Upper lobe of right lung (tissue), 1 donor: ENCODE results near the gene CAMKMT. TPM values are rescaled to one million over a fixed set of nuclear protein-coding genes. Genes with fewer than 3 reads are reported as not detected.

Experiments used
- ATAC-seq: fragments of 200-7000 bp; cut with Tn5 transposase; one replicate; pipeline ENCODE4 v1.9.1; 2020; ENCODE audit warnings: mild to moderate bottlenecking, moderate library complexity
- DNase-seq: peaks from one replicate; pipeline ENCODE4 v3.0.0-alpha.2; 2020
- H3K27ac ChIP-seq: fragments of 200-600 bp; one replicate; pipeline ENCODE4 v1.8.0; 2022
- H3K27me3 ChIP-seq: fragments of 200-600 bp; one replicate; pipeline ENCODE4 v1.8.0; 2022; ENCODE audit warnings: mild to moderate bottlenecking
- H3K36me3 ChIP-seq: fragments of 200-600 bp; one replicate; pipeline ENCODE4 v1.8.0; 2022
- H3K4me1 ChIP-seq: fragments of 200-600 bp; one replicate; pipeline ENCODE4 v1.8.0; 2022
- H3K4me3 ChIP-seq: fragments of 200-600 bp; one replicate; pipeline ENCODE4 v1.8.0; 2022; ENCODE audit warnings: mild to moderate bottlenecking
- H3K9me3 ChIP-seq: fragments of 200-600 bp; one replicate; pipeline ENCODE4 v1.8.0; 2022
- intact Hi-C: fragments of 100-400 bp; cut with DNase I; formaldehyde crosslinking; loops from one replicate; pipeline ENCODE4 v1.11.0; 2022
- total RNA-seq: library from RNA; stranded (reverse); fragmentation: NEBNext Ultra II Directional; extraction: Animal tissue kit (Norgen Biotek cat#: 25700); gene quantifications from one replicate; pipeline ENCODE4 v1.2.1, GENCODE V29; 2021
- TF ChIP-seq, protein P1 (sequence below): fragments of 200-600 bp; IDR thresholded peaks from one replicate; pipeline ENCODE4 v1.8.0; 2022; ENCODE audit warnings: antibody characterized with exemption
- donor health status: DM: no; HTN: yes; CAD: no; lungs with severe emphysema.

The CAMKMT gene
- total RNA-seq, 1 donor from 2014 or later, result 10.5 TPM

DNA sequence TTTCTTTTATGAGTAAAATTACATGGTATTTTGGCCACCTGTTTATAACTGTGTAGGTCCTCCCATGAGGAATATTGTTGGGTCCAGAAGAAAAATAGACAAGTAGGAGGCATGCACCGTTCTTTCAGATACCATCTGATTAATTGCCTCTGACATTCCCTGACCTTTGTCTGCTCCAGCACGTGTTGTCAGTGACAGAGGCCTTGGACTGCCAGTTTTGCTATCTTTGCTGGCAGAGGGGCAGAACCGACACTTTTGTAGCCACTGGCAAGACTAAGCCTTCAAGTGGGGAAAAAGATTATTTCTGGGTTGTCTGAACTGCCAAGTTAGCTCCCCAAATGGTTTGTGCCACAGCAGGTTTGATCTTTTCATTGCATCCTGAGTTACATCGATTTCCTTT, 276.9 kb downstream of the CAMKMT start:
- DNase-seq (no peak), ATAC-seq (no peak)
- Histone ChIP-seq H3K36me3 (no peaks in the 10 kb centered on the region), H3K27me3 (no peaks in the 10 kb centered on the region), H3K9me3 (no peaks in the 10 kb centered on the region), H3K4me3 (no peak overlapping the region), H3K4me1 (no peaks in the 10 kb centered on the region), H3K27ac (no peak overlapping the region)
- TF ChIP-seq, protein P1, sequence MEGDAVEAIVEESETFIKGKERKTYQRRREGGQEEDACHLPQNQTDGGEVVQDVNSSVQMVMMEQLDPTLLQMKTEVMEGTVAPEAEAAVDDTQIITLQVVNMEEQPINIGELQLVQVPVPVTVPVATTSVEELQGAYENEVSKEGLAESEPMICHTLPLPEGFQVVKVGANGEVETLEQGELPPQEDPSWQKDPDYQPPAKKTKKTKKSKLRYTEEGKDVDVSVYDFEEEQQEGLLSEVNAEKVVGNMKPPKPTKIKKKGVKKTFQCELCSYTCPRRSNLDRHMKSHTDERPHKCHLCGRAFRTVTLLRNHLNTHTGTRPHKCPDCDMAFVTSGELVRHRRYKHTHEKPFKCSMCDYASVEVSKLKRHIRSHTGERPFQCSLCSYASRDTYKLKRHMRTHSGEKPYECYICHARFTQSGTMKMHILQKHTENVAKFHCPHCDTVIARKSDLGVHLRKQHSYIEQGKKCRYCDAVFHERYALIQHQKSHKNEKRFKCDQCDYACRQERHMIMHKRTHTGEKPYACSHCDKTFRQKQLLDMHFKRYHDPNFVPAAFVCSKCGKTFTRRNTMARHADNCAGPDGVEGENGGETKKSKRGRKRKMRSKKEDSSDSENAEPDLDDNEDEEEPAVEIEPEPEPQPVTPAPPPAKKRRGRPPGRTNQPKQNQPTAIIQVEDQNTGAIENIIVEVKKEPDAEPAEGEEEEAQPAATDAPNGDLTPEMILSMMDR, result no peak
- intact Hi-C loops, result no loop called here

DNA sequence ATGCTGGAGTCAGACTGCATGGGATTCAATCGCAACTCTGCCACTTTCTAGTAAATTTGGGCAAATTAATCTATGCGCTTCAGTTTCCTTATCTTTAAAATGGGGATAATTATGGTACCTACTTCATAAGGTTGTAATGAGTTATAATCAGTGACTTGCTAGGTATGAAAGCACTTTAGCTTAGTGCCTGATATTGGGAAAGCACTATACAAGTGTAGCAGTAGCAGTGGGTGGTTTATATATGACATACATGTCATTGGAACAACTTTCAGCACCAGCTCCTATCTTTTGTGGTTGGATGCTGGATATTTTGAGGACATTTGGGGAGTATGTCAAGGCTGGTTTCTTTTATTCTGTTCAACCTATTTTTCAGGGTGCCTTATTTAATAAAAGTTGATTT, 277.7 kb downstream of the CAMKMT start:
- no peaks in the 10 kb centered on the region for H3K36me3 ChIP-seq
- intact Hi-C loops, result no loop called here
- DNase-seq (no peak), ATAC-seq (no peak)
- no peak overlapping the region for H3K4me3 ChIP-seq
- H3K27ac ChIP-seq, result no peak overlapping the region
- TF ChIP-seq, protein P1, result no peak
- H3K9me3 ChIP-seq, result no peaks in the 10 kb centered on the region
- H3K4me1 ChIP-seq, result no peaks in the 10 kb centered on the region
- no peaks in the 10 kb centered on the region for H3K27me3 ChIP-seq

GRCh38 chr2:44642123-44642857, 280.5 kb downstream of the CAMKMT start:
- DNase-seq, result no peak
- intact Hi-C loops, result no loop called here
- no peaks in the 10 kb centered on the region for H3K27me3 ChIP-seq
- H3K4me3 ChIP-seq, result no peak overlapping the region
- no peaks in the 10 kb centered on the region for H3K4me1 ChIP-seq
- H3K9me3 ChIP-seq, result no peaks in the 10 kb centered on the region
- H3K27ac ChIP-seq, result no peak overlapping the region
- H3K36me3 ChIP-seq, result no peaks in the 10 kb centered on the region
- TF ChIP-seq, protein P1, result no peak
- ATAC-seq, result no peak

DNA sequence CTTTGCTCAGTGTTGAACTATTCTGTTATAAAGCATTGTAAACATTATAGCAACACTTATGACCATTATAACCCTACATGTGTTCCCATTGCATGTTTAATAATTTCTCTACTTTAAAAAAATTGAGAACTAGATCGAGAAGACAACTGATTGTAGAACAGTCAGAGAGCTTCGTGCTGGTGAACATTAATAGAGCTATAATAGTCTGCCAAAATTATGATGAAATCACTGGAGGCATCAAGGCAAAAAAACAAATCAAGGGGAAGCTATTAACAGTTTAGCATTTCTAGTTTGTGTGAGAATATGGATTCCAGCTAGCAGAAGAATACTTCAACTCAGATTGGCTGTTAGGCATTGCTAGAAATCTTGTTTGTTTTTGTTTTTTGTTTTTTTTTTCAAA, 284.2 kb downstream of the CAMKMT start:
- Histone ChIP-seq H3K9me3 (no peaks in the 10 kb centered on the region), H3K27me3 (no peaks in the 10 kb centered on the region), H3K4me3 (no peak overlapping the region), H3K4me1 (no peaks in the 10 kb centered on the region), H3K36me3 (no peaks in the 10 kb centered on the region), H3K27ac (no peak overlapping the region)
- intact Hi-C loops, result no loop called here
- TF ChIP-seq, protein P1, result no peak
- ATAC-seq, result no peak
- no peak for DNase-seq

DNA sequence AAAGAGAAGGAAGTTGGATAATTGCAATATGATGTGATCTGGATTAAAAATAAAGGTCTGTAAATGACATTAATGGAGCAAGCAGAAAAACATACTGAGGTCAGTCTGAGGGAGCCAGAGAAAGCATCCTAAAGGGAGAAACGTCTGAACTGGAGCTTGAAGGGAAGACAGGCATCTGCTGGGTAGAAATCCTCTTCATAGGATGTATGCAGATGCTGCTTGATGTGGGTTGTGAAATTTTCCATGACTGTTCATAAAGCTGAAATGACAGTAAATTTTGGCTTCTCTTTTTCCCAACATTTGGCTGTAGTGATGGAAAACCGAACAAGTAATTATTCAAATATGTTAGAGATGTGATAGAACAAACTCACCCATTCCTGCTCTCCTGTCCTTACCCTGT, 287.6 kb downstream of the CAMKMT start:
- TF ChIP-seq, protein P1, result no peak
- Histone ChIP-seq H3K4me3 (no peak overlapping the region), H3K27ac (no peak overlapping the region), H3K36me3 (no peaks in the 10 kb centered on the region), H3K4me1 (no peaks in the 10 kb centered on the region), H3K9me3 (no peaks in the 10 kb centered on the region), H3K27me3 (no peaks in the 10 kb centered on the region)
- intact Hi-C loops, result no loop called here
- no peak for DNase-seq
- ATAC-seq, result no peak

DNA sequence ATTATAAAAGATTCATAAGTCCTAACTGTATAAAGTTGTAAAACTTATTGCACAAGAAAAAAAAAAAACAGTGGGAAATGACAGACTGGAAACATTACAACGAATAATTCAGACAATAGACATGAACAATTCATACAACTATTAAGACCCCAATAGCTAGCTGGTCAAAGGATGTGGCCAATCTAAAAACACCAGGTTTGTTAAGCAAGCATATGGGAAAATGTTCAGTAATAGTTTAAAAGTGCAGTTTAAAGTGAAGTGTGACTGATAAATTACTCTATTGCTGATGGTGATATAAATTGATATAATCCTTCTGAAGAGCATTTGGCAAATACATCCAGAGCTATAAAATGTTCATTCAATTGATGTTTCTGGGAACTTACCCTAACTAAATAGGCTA, 289.0 kb downstream of the CAMKMT start:
- Histone ChIP-seq H3K27ac (no peak overlapping the region), H3K4me3 (no peak overlapping the region), H3K27me3 (no peaks in the 10 kb centered on the region), H3K9me3 (no peaks in the 10 kb centered on the region), H3K36me3 (no peaks in the 10 kb centered on the region), H3K4me1 (no peaks in the 10 kb centered on the region)
- TF ChIP-seq, protein P1, result no peak
- DNase-seq (no peak), ATAC-seq (no peak)
- intact Hi-C loops, result no loop called here
